NB4 (cell line): Measurements from ENCODE around the gene FSTL4.

Experiments used
- POLR2A ChIP-seq: IDR thresholded peaks from 2 replicates; pipeline ENCODE4 v1.6.1; 2011; ENCODE audit warnings: mild to moderate bottlenecking; ENCODE audit not compliant: insufficient read length; ENCODE audit errors: extremely low read depth
- TF ChIP-seq, protein P1 (sequence below): IDR thresholded peaks from one replicate; pipeline ENCODE4 v1.5.1; 2012; ENCODE audit warnings: low read depth, low read length

DNA sequence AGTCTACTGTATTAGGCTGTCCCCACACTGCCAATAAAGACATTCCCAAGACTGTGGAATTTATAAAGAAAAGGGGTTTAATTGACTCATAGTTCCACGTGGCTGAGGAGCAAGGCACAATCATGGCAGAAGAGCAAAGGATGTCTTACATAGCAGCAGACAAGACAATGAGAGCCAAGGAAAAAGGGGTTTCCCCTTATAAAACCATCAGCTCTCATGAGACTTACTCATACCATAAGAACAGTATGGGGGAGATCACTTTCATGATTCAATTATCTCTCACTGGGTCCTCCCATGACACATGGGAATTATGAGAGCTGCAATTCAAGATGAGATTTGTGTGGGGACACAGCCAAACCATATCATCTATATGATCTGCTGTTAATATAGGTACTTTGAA is 14.8 kb upstream of the FSTL4 start:
- no peak for TF ChIP-seq POLR2A
- TF ChIP-seq, protein P1, sequence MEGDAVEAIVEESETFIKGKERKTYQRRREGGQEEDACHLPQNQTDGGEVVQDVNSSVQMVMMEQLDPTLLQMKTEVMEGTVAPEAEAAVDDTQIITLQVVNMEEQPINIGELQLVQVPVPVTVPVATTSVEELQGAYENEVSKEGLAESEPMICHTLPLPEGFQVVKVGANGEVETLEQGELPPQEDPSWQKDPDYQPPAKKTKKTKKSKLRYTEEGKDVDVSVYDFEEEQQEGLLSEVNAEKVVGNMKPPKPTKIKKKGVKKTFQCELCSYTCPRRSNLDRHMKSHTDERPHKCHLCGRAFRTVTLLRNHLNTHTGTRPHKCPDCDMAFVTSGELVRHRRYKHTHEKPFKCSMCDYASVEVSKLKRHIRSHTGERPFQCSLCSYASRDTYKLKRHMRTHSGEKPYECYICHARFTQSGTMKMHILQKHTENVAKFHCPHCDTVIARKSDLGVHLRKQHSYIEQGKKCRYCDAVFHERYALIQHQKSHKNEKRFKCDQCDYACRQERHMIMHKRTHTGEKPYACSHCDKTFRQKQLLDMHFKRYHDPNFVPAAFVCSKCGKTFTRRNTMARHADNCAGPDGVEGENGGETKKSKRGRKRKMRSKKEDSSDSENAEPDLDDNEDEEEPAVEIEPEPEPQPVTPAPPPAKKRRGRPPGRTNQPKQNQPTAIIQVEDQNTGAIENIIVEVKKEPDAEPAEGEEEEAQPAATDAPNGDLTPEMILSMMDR = no peak
